Pancreas (tissue), 10 donors: ENCODE results near the gene SLC12A3. TPM values are rescaled to one million over a fixed set of nuclear protein-coding genes. Genes with fewer than 3 reads are reported as not detected.

Experiments
- ATAC-seq, 4 donors: fragments of 200-7000 bp; cut with Tn5 transposase; one replicate each; pipeline versions ENCODE4 v1.8.0 to v1.9.1; 2020; ENCODE audit warnings: mild to moderate bottlenecking in 4 of 4, moderate library complexity in 4 of 4
- DNase-seq, 6 donors: peaks; one replicate each; pipeline ENCODE4 v3.0.0-alpha.2; 2020
- FAIRE-seq: peaks from 2 replicates; lab custom pipeline; 2012; peaks lifted over from hg19 to GRCh38; lab: Jason Lieb, UNC
- H3K27ac ChIP-seq, 4 donors: fragments of 200-600 bp; sonication (generic); 1 replicate in 3 of 4; 2 replicates in 1 of 4; pipeline versions ENCODE4 v1.5.0 to v1.8.0; 2020
- H3K27me3 ChIP-seq, 4 donors: fragments of 200-600 bp; one replicate each; pipeline ENCODE4 v1.8.0; 2021
- H3K36me3 ChIP-seq, 3 donors: fragments of 200-600 bp; sonication (generic) in 1 of 3; one replicate each; pipeline versions ENCODE4 v1.5.0 to v1.8.0; 2020 to 2021
- H3K4me1 ChIP-seq, 3 donors: fragments of 200-600 bp; one replicate each; pipeline ENCODE4 v1.8.0; 2021
- H3K4me3 ChIP-seq, 4 donors: fragments of 200-600 bp; sonication (generic) in 2 of 4; one replicate each; pipeline versions ENCODE4 v1.5.0 to v1.8.0; 2020 to 2021
- H3K9me3 ChIP-seq, 4 donors: fragments of 200-600 bp; one replicate each; pipeline ENCODE4 v1.8.0; 2021
- CTCF ChIP-seq, 4 donors: fragments of 200-600 bp; sonication (generic) in 3 of 4; IDR thresholded peaks; one replicate each; pipeline versions ENCODE4 v1.5.0 to v1.8.0; 2021; ENCODE audit warnings: antibody characterized with exemption in 4 of 4
- WGBS, 2 donors: extraction: QIAGEN DNeasy Blood & Tissue Kit; methylation state at CpG; one replicate each; pipeline ENCODE4 v1.1.7; 2013; 5-methylcytosine and 5-hydroxymethylcytosine counted together
- intact Hi-C, 3 donors: fragments of 100-400 bp; cut with DNase I; formaldehyde crosslinking; loops; one replicate each; pipeline versions ENCODE4 v1.11.1 to v1.14.2; 2022
- polyA plus RNA-seq, 2 donors: library from polyadenylated mRNA; stranded (reverse); fragments of 200-250 nt; gene quantifications; one replicate each; pipeline ENCODE4 v1.2.3, GENCODE V29; 2013
- total RNA-seq, 6 donors: library from RNA; stranded (reverse); fragmentation: NEBNext Ultra II Directional in 4 of 6; extraction: Animal tissue kit (Norgen Biotek cat#: 25700) in 4 of 6; gene quantifications; one replicate each; pipeline versions ENCODE4 v1.2.1 to v1.2.4, GENCODE V29; 2021 to 2023
- donor health status: healthy with polysubstance abuse.
- donor health status: DM: no; HTN: no; CAD: no; lungs with moderate emphysema.
- donor health status: DM: no; HTN: no; CAD: no.
- donor health status: control.
- donor health status: control.
- donor health status: Bipolar disorder and iron deficiency.
- donor health status: DM: yes; HTN: yes; CAD: no.
- donor health status: DM: no; HTN: no; CAD: no.
- donor health status: DM: no; HTN: no; CAD: no.
- donor health status: DM: yes; HTN: yes; CAD: no.

The SLC12A3 gene
- total and polyA plus RNA-seq, 8 donors, result 0.04 to 0.12 (median 0.06) TPM; not detected in 1

- peak in 2 of 4 donors; percentile 4 to 16 for ATAC-seq
- Histone ChIP-seq H3K4me3 (no peak overlapping the region), H3K4me1 (peaks cover 7 to 22% (median 16%) of the 10 kb centered on the region in 3 donors), H3K27me3 (no peaks in the 10 kb centered on the region), H3K27ac (peak overlapping the region in 2 of 4 donors; percentile 64 to 71), H3K9me3 (no peaks in the 10 kb centered on the region), H3K36me3 (no peaks in the 10 kb centered on the region)
- intact Hi-C loops, result no loop called here
- WGBS, 2 donors, result 7 to 24% methylated on average over 3 of the region's 3 CpGs
- FAIRE-seq, result no peak
- DNase-seq, result peak in 4 of 6 donors; percentile 38 to 71 (median 52)
- no peak for TF ChIP-seq CTCF (IDR thresholded peaks at IDR 0.05)
Observed at GRCh38 chr16:56896244-56896643, 31.2 kb downstream of the SLC12A3 start.

GRCh38 chr16:56897026-56897799 is 32.2 kb downstream of the SLC12A3 start:
- H3K9me3 ChIP-seq, result no peaks in the 10 kb centered on the region
- peak; percentile 87 to 92 (median 90) for ATAC-seq
- TF ChIP-seq CTCF (IDR thresholded peaks at IDR 0.05), result no peak
- peak overlapping the region; percentile 33 to 71 (median 57) for H3K27ac ChIP-seq
- FAIRE-seq, result no peak
- no peaks in the 10 kb centered on the region for H3K36me3 ChIP-seq
- peaks cover 7 to 22% (median 16%) of the 10 kb centered on the region in 3 donors for H3K4me1 ChIP-seq
- H3K27me3 ChIP-seq, result no peaks in the 10 kb centered on the region
- peak in 3 of 6 donors; percentile 59 to 81 (median 79) for DNase-seq
- intact Hi-C loops, result no loop called here
- 35 to 44% methylated on average over 8 of the region's 8 CpGs for WGBS, 2 donors
- H3K4me3 ChIP-seq, result no peak overlapping the region

GRCh38 chr16:56898847-56899246 is 33.8 kb downstream of the SLC12A3 start:
- WGBS, 2 donors, result 96 to 97% methylated on average over 8 of the region's 8 CpGs
- Histone ChIP-seq H3K4me3 (no peak overlapping the region), H3K4me1 (peaks cover 7 to 22% (median 16%) of the 10 kb centered on the region in 3 donors), H3K36me3 (no peaks in the 10 kb centered on the region), H3K27ac (no peak overlapping the region), H3K9me3 (no peaks in the 10 kb centered on the region), H3K27me3 (no peaks in the 10 kb centered on the region)
- ATAC-seq (no peak), FAIRE-seq (no peak), DNase-seq (no peak)
- intact Hi-C loops, result no loop called here
- TF ChIP-seq CTCF (IDR thresholded peaks at IDR 0.05), result no peak

GRCh38 chr16:56903866-56904265 is 38.9 kb downstream of the SLC12A3 start:
- no peak for TF ChIP-seq CTCF (IDR thresholded peaks at IDR 0.05)
- intact Hi-C loops, result no loop called here

GRCh38 chr16:56907401-56907800 is 42.4 kb downstream of the SLC12A3 start:
- H3K27me3 ChIP-seq, result no peaks in the 10 kb centered on the region
- FAIRE-seq (no peak), DNase-seq (no peak), ATAC-seq (no peak)
- H3K27ac ChIP-seq, result no peak overlapping the region
- intact Hi-C loops, result no loop called here
- H3K4me1 ChIP-seq, result peaks cover 0 to 9% (median 0%) of the 10 kb centered on the region in 3 donors
- 98 to 99% methylated on average over 3 of the region's 3 CpGs for WGBS, 2 donors
- no peak for TF ChIP-seq CTCF (IDR thresholded peaks at IDR 0.05)
- no peaks in the 10 kb centered on the region for H3K36me3 ChIP-seq
- no peak overlapping the region for H3K4me3 ChIP-seq
- H3K9me3 ChIP-seq, result no peaks in the 10 kb centered on the region

More at GRCh38 chr16:56903866-56904265, 38.9 kb downstream of the SLC12A3 start:
- Histone ChIP-seq H3K36me3 (no peaks in the 10 kb centered on the region), H3K9me3 (no peaks in the 10 kb centered on the region), H3K4me3 (no peak overlapping the region), H3K27me3 (no peaks in the 10 kb centered on the region), H3K4me1 (peaks cover 0 to 3% (median 0%) of the 10 kb centered on the region in 3 donors), H3K27ac (no peak overlapping the region)
- ATAC-seq (no peak), DNase-seq (no peak), FAIRE-seq (no peak)
- 96 to 98% methylated on average over 2 of the region's 2 CpGs for WGBS, 2 donors
